ENCODE results near the gene SEC14L2.
"Not testable (repeated sequence)": the region's sequence is repeated elsewhere in the genome, so short reads cannot be mapped to it uniquely, and the experiment has no call there.

The SEC14L2 gene

GRCh38 chr22:30429887-30430286, 33.1 kb downstream of the SEC14L2 start:
- DNase-seq, result no peak

- no peak for DNase-seq
Observed at GRCh38 chr22:30430933-30431332, 34.1 kb downstream of the SEC14L2 start.

- DNase-seq, result no peak
Observed at GRCh38 chr22:30432096-30432495, 35.3 kb downstream of the SEC14L2 start.

GRCh38 chr22:30432520-30432919, 35.7 kb downstream of the SEC14L2 start:
- DNase-seq, result no peak

- no peak for DNase-seq
Observed at GRCh38 chr22:30433227-30433626, 36.4 kb downstream of the SEC14L2 start.

- DNase-seq, result no peak
Observed at GRCh38 chr22:30433773-30434172, 37.0 kb downstream of the SEC14L2 start.

GRCh38 chr22:30434843-30435242, 38.0 kb downstream of the SEC14L2 start:
- no peak for DNase-seq

- DNase-seq, result peak; percentile 89
Observed at GRCh38 chr22:30435674-30436126, 38.9 kb downstream of the SEC14L2 start.

GRCh38 chr22:30436196-30436595, 39.4 kb downstream of the SEC14L2 start:
- no peak for DNase-seq

GRCh38 chr22:30438559-30438958, 41.7 kb downstream of the SEC14L2 start:
- no peak for DNase-seq

GRCh38 chr22:30439226-30439625, 42.4 kb downstream of the SEC14L2 start:
- no peak for DNase-seq

GRCh38 chr22:30439836-30440235, 43.0 kb downstream of the SEC14L2 start:
- DNase-seq, result no peak

- DNase-seq, result no peak
Observed at GRCh38 chr22:30441088-30441487, 44.3 kb downstream of the SEC14L2 start.

- peak; percentile 87 for DNase-seq
Observed at GRCh38 chr22:30444632-30445437, 48.0 kb downstream of the SEC14L2 start.

GRCh38 chr22:30445438-30446145, 48.8 kb downstream of the SEC14L2 start:
- DNase-seq, result no peak

GRCh38 chr22:30447656-30448055, 50.8 kb downstream of the SEC14L2 start:
- DNase-seq, result no peak

GRCh38 chr22:30451488-30451887, 54.7 kb downstream of the SEC14L2 start:
- not testable (repeated sequence) for DNase-seq

GRCh38 chr22:30452861-30453260, 56.0 kb downstream of the SEC14L2 start:
- DNase-seq, result no peak

- peak; percentile 34 for DNase-seq
Observed at GRCh38 chr22:30453731-30454510, 57.1 kb downstream of the SEC14L2 start.

GRCh38 chr22:30455075-30455840, 58.4 kb downstream of the SEC14L2 start:
- no peak for DNase-seq

GRCh38 chr22:30457981-30458380, 61.2 kb downstream of the SEC14L2 start:
- no peak for DNase-seq

Measured in activated CD4-positive, alpha-beta T cell treated with anti-CD3 and anti-CD28 coated beads, Interleukin-2, Interleukin-6, amounts not matched to agents 100 ng/mL and 50 ng/mL, durations not matched to agents 16 hours and 8 hours (primary cell).